Gastrocnemius medialis (tissue), 4 donors: ENCODE data around the gene TSPAN2.

Experiments
- CTCF ChIP-seq, 5 experiments: fragments of 450-650 bp in 3 of 5; fragments of 200-600 bp in 2 of 5; sonication (generic) in 2 of 5; IDR thresholded peaks in 4 of 5; conservative IDR thresholded peaks in 1 of 5; 1 replicate in 4 of 5; 2 replicates in 1 of 5; pipeline ENCODE4 v1.5.1; 2016 to 2019; ENCODE audit warnings: antibody characterized with exemption in 5 of 5, mild to moderate bottlenecking in 3 of 5, moderate library complexity in 3 of 5
- POLR2A ChIP-seq, 2 donors: fragments of 450-650 bp; IDR thresholded peaks; one replicate each; pipeline ENCODE4 v1.6.1; 2017; ENCODE audit warnings: antibody characterized with exemption in 2 of 2, mild to moderate bottlenecking in 2 of 2, moderate library complexity in 2 of 2

GRCh38 chr1:115077984-115078330 lies 11.3 kb downstream of the TSPAN2 start:
- no peak for TF ChIP-seq CTCF (IDR thresholded peaks at IDR 0.05 in 4 of 5, conservative IDR thresholded peaks at IDR 0.05 in 1 of 5)
- no peak for TF ChIP-seq POLR2A (IDR thresholded peaks at IDR 0.05)
